Measurements from ENCODE around the gene SLC24A3.

GRCh38 chr20:19256906-19257595 lies 44.6 kb downstream of the SLC24A3 start:
- TF ChIP-seq, protein P1, sequence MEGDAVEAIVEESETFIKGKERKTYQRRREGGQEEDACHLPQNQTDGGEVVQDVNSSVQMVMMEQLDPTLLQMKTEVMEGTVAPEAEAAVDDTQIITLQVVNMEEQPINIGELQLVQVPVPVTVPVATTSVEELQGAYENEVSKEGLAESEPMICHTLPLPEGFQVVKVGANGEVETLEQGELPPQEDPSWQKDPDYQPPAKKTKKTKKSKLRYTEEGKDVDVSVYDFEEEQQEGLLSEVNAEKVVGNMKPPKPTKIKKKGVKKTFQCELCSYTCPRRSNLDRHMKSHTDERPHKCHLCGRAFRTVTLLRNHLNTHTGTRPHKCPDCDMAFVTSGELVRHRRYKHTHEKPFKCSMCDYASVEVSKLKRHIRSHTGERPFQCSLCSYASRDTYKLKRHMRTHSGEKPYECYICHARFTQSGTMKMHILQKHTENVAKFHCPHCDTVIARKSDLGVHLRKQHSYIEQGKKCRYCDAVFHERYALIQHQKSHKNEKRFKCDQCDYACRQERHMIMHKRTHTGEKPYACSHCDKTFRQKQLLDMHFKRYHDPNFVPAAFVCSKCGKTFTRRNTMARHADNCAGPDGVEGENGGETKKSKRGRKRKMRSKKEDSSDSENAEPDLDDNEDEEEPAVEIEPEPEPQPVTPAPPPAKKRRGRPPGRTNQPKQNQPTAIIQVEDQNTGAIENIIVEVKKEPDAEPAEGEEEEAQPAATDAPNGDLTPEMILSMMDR (conservative IDR thresholded peaks at IDR 0.05; ENCODE audit: low read depth in 2 of 2) = no peak
- TF ChIP-seq CREB1 (CRISPR knock-in tag; IDR thresholded peaks at IDR 0.05; ENCODE audit: low read depth) = no peak
- TF ChIP-seq, protein P2, sequence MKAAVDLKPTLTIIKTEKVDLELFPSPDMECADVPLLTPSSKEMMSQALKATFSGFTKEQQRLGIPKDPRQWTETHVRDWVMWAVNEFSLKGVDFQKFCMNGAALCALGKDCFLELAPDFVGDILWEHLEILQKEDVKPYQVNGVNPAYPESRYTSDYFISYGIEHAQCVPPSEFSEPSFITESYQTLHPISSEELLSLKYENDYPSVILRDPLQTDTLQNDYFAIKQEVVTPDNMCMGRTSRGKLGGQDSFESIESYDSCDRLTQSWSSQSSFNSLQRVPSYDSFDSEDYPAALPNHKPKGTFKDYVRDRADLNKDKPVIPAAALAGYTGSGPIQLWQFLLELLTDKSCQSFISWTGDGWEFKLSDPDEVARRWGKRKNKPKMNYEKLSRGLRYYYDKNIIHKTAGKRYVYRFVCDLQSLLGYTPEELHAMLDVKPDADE (IDR thresholded peaks at IDR 0.05) = no peak
- TF ChIP-seq JUNB (IDR thresholded peaks at IDR 0.05; ENCODE audit: unreplicated experiment) = no peak
- no peak for TF ChIP-seq POLR2AphosphoS5 (IDR thresholded peaks at IDR 0.05; ENCODE audit: low read depth)
- no peak for TF ChIP-seq REST (IDR thresholded peaks at IDR 0.05; ENCODE audit: unreplicated experiment)
- TF ChIP-seq EZH2phosphoT487 (IDR thresholded peaks at IDR 0.05; ENCODE audit: unreplicated experiment) = no peak
- no peak for TF ChIP-seq ZNF114 (CRISPR knock-in tag; IDR thresholded peaks at IDR 0.05)
- TF ChIP-seq EZH2 (IDR thresholded peaks at IDR 0.05; ENCODE audit: low read depth, unreplicated experiment) = no peak
- TF ChIP-seq ZNF331 (CRISPR knock-in tag; IDR thresholded peaks at IDR 0.05; ENCODE audit: low read depth) = no peak
